GM23338 (cell line): ENCODE results near the gene GPR61. TPM values are rescaled to one million over a fixed set of nuclear protein-coding genes. Genes with fewer than 3 reads are reported as not detected.

Experiments used
- ATAC-seq: fragments of 200-7000 bp; cut with Tn5 transposase; 3 replicates; pipeline ENCODE4 v1.9.1; 2020
- DNase-seq: peaks from one replicate; pipeline ENCODE4 v3.0.0-alpha.2; 2015; ENCODE audit warnings: low spot score
- H2AFZ ChIP-seq: fragments of 200-600 bp; sonication (generic); 2 replicates; pipeline ENCODE4 v1.8.0; 2016; ENCODE audit warnings: antibody characterized with exemption, mild to moderate bottlenecking, moderate library complexity
- H3F3A ChIP-seq: fragments of 200-600 bp; sonication (generic); replicated peaks from 2 replicates; pipeline ENCODE4 v1.8.0; 2017; ENCODE audit warnings: antibody characterized with exemption, mixed run types, low read depth
- H3K27ac ChIP-seq: fragments of 200-600 bp; sonication (generic); 2 replicates; pipeline ENCODE4 v1.6.1; 2016; ENCODE audit warnings: low read depth
- H3K27me3 ChIP-seq: fragments of 200-600 bp; sonication (generic); 2 replicates; pipeline ENCODE4 v1.8.0; 2016; ENCODE audit warnings: mild to moderate bottlenecking, mixed run types, moderate library complexity; ENCODE audit not compliant: insufficient read depth
- H3K36me3 ChIP-seq: fragments of 200-600 bp; sonication (generic); 2 replicates; pipeline ENCODE4 v1.8.0; 2016; ENCODE audit warnings: mild to moderate bottlenecking; ENCODE audit not compliant: insufficient read depth
- H3K4me1 ChIP-seq: fragments of 200-600 bp; sonication (generic); 2 replicates; pipeline ENCODE4 v1.8.0; 2016; ENCODE audit warnings: mild to moderate bottlenecking, moderate library complexity; ENCODE audit not compliant: insufficient read depth
- H3K4me2 ChIP-seq: fragments of 200-600 bp; sonication (generic); 2 replicates; pipeline ENCODE4 v1.7.1; 2017; ENCODE audit warnings: mixed run types
- H3K4me3 ChIP-seq: fragments of 200-600 bp; sonication (generic); 2 replicates; pipeline ENCODE4 v1.6.1; 2016; ENCODE audit warnings: mixed run types
- H3K79me2 ChIP-seq: fragments of 200-600 bp; sonication (generic); replicated peaks from 2 replicates; pipeline ENCODE4 v1.8.0; 2017; ENCODE audit warnings: mild to moderate bottlenecking; ENCODE audit not compliant: insufficient read depth
- H3K9me2 ChIP-seq: fragments of 200-600 bp; sonication (generic); 2 replicates; pipeline ENCODE4 v1.8.0; 2017; ENCODE audit not compliant: insufficient read depth
- H4K20me1 ChIP-seq: fragments of 200-600 bp; sonication (generic); replicated peaks from 2 replicates; pipeline ENCODE4 v1.8.0; 2017; ENCODE audit warnings: mild to moderate bottlenecking; ENCODE audit not compliant: insufficient read depth
- H3K27ac Mint-ChIP-seq: 2 replicates; pipeline ENCODE4 v1.8.0; 2020; ENCODE audit warnings: inconsistent platforms, mild to moderate bottlenecking, moderate library complexity, mixed read lengths
- H3K27me3 Mint-ChIP-seq: 3 replicates; pipeline ENCODE4 v1.8.0; 2022; ENCODE audit warnings: low read depth, mild to moderate bottlenecking, moderate library complexity, mixed read lengths, inconsistent platforms; ENCODE audit not compliant: insufficient read depth, poor library complexity
- H3K36me3 Mint-ChIP-seq: 3 replicates; pipeline ENCODE4 v1.8.0; 2021; ENCODE audit warnings: low read depth, mild to moderate bottlenecking, inconsistent platforms, moderate library complexity, mixed read lengths
- H3K4me1 Mint-ChIP-seq: 3 replicates; pipeline ENCODE4 v1.8.0; 2020; ENCODE audit warnings: mild to moderate bottlenecking, inconsistent platforms, mixed read lengths
- H3K4me3 Mint-ChIP-seq: 3 replicates; pipeline ENCODE4 v1.8.0; 2021; ENCODE audit warnings: moderate library complexity, mild to moderate bottlenecking, inconsistent platforms, mixed read lengths
- H3K9me3 Mint-ChIP-seq: 3 replicates; pipeline ENCODE4 v1.8.0; 2020; ENCODE audit warnings: moderate library complexity, mild to moderate bottlenecking, inconsistent platforms, mixed read lengths
- CREB1 ChIP-seq: fragments of 250-450 bp; sonication (Bioruptor Pico); IDR thresholded peaks from 2 replicates; pipeline ENCODE4 v1.5.0; 2020; ENCODE audit warnings: low read depth, mild to moderate bottlenecking, moderate library complexity
- ETS1 ChIP-seq: IDR thresholded peaks from 2 replicates; pipeline ENCODE4 v1.6.1; 2016; ENCODE audit warnings: antibody characterized with exemption
- EZH2phosphoT487 ChIP-seq: fragments of 200-600 bp; sonication (generic); IDR thresholded peaks from one replicate; pipeline ENCODE4 v1.8.1; 2018; ENCODE audit warnings: antibody characterized with exemption; ENCODE audit not compliant: unreplicated experiment
- NANOG ChIP-seq: IDR thresholded peaks from 2 replicates; pipeline ENCODE4 v1.6.1; 2016; ENCODE audit warnings: antibody characterized with exemption, borderline replicate concordance
- POLR2AphosphoS5 ChIP-seq: IDR thresholded peaks from 2 replicates; pipeline ENCODE4 v1.6.1; 2016; ENCODE audit warnings: antibody characterized with exemption, low read depth
- REST ChIP-seq: IDR thresholded peaks from one replicate; pipeline ENCODE4 v1.6.1; 2018; ENCODE audit warnings: antibody characterized with exemption; ENCODE audit not compliant: unreplicated experiment
- ZNF114 ChIP-seq: fragments of 250-450 bp; sonication (Bioruptor Pico); IDR thresholded peaks from 2 replicates; pipeline ENCODE4 v1.5.0; 2020; ENCODE audit warnings: mild to moderate bottlenecking, moderate library complexity
- ZNF462 ChIP-seq: fragments of 250-450 bp; sonication (Bioruptor Pico); IDR thresholded peaks from 2 replicates; pipeline ENCODE4 v1.5.0; 2020; ENCODE audit warnings: mild to moderate bottlenecking, moderate library complexity
- polyA plus RNA-seq: library from polyadenylated mRNA; unstranded; fragments of >200 nt; fragmentation: Nextera tagmentation; extraction: Ambion mirVana; gene quantifications from 2 replicates; pipeline ENCODE4 v1.2.1, GENCODE V29; 2016
- total RNA-seq: library from RNA; depleted of rRNA; stranded (reverse); fragments of >200 nt; shearing (Covaris generic); gene quantifications from 2 replicates; pipeline ENCODE4 v1.2.3, GENCODE V29; 2014

The GPR61 gene
- total and polyA plus RNA-seq, 2 experiments from 2014 or later, result 0.13 TPM; not detected in 1

- TF ChIP-seq ZNF462 (CRISPR knock-in tag) (no peak), ETS1 (no peak), EZH2phosphoT487 (no peak), NANOG (no peak), CREB1 (CRISPR knock-in tag) (no peak), ZNF114 (CRISPR knock-in tag) (no peak), POLR2AphosphoS5 (no peak)
Observed at GRCh38 chr1:109508873-109509175, 30.8 kb upstream of the GPR61 start (continued).

GRCh38 chr1:109509176-109510134 is 30.2 kb upstream of the GPR61 start, which contains the start of gene AMIGO1:
Gene AMIGO1, minus strand, starts transcription at chr1:109509727. Its CDS starts 815 bp downstream, at chr1:109508912.
- Mint-ChIP-seq H3K27ac (no peak within 1 kb of the TSS), H3K4me3 (peak within 1 kb of the TSS; percentile 84), H3K27me3 (peaks cover 12% of the 10 kb centered on the region), H3K9me3 (no peaks in the 10 kb centered on the region), H3K36me3 (no peaks in the 10 kb centered on the region; the same call in 2 of the 3 replicates), H3K4me1 (peaks cover 11% of the 10 kb centered on the region)
- Histone ChIP-seq H3F3A (no peaks in the 10 kb centered on the region), H3K36me3 (no peaks in the 10 kb centered on the region), H4K20me1 (no peaks in the 10 kb centered on the region), H3K27me3 (peaks cover 36% of the 10 kb centered on the region), H3K79me2 (no peaks in the 10 kb centered on the region), H3K9me2 (no peaks in the 10 kb centered on the region; the same call in 1 of the 2 replicates), H3K4me2 (peak within 1 kb of the TSS; percentile 91), H3K4me3 (peak within 1 kb of the TSS; percentile 91), H3K27ac (no peak within 1 kb of the TSS), H2AFZ (peak within 1 kb of the TSS; percentile 99), H3K4me1 (peaks cover 7% of the 10 kb centered on the region; the same call in 1 of the 2 replicates)
- ATAC-seq (peak; percentile 82), DNase-seq (peak; percentile 85)
- no peak for TF ChIP-seq REST
- no peak for TF ChIP-seq POLR2AphosphoS5
